NCI-H1417 (cell line): ENCODE measurements around the gene BTF3L4.
"Not testable (repeated sequence)": the region's sequence is repeated elsewhere in the genome, so short reads cannot be mapped to it uniquely, and the experiment has no call there.

ENCODE experiments used
- DNase-seq, 3 experiments: peaks; one replicate each; lab custom pipeline; 2025; lab: John Stamatoyannopoulos, UW

BTF3L4 gene

GRCh38 chr1:52056163-52056936, at the start of gene BTF3L4:
BTF3L4 (plus strand) TSS chr1:52056295; CDS start chr1:52059848, 3,553 bp downstream.
- DNase-seq = peak; percentile 95 to 97 (median 96)

- DNase-seq = no peak
Measured at GRCh38 chr1:52007215-52008002, 48.7 kb upstream of the BTF3L4 start.

- no peak for DNase-seq
Measured at GRCh38 chr1:52008071-52008809, 47.9 kb upstream of the BTF3L4 start.

DNA sequence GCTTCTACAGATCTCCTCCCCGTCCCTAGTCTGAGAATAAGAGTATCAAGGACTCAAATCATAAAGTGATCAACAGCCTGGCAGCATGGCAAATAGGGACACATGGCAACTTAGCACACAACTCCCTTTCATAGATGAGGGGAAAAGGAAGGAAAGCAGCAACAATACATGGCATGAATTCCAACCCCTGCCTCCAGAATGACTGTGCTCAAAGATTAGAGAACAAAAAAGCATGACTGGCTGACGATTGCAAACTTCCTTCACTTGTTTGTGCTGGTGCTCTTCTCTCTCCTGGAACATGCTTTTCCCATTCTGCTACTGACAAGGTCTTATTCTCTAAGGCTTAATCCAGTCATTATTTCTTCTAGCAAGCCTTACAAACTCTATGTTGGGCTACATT, 34.0 kb upstream of the BTF3L4 start:
- no peak for DNase-seq

DNA sequence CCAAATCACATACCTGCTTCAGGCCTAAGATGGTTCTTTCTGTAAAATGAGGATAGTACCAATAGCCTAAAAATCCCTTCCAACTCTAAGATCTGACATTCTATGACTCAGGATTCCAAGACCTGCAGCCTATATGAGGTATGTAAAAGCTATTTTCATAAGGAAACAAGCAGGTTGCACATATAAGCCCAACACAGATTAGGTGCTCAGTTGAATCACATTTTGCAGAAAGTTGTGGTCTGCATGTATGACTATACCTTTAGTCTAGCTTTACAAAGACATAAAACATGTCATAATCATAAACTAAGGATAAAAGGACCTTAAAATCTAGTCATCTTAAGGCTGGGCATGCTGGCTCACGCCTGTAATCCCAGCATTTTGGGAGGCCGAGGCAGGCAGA, 29.8 kb upstream of the BTF3L4 start:
- DNase-seq = no peak

- no peak for DNase-seq
Measured at GRCh38 chr1:52028328-52028727, 27.8 kb upstream of the BTF3L4 start.

GRCh38 chr1:52028839-52029238, 27.3 kb upstream of the BTF3L4 start:
- DNase-seq = not testable (repeated sequence)

DNA sequence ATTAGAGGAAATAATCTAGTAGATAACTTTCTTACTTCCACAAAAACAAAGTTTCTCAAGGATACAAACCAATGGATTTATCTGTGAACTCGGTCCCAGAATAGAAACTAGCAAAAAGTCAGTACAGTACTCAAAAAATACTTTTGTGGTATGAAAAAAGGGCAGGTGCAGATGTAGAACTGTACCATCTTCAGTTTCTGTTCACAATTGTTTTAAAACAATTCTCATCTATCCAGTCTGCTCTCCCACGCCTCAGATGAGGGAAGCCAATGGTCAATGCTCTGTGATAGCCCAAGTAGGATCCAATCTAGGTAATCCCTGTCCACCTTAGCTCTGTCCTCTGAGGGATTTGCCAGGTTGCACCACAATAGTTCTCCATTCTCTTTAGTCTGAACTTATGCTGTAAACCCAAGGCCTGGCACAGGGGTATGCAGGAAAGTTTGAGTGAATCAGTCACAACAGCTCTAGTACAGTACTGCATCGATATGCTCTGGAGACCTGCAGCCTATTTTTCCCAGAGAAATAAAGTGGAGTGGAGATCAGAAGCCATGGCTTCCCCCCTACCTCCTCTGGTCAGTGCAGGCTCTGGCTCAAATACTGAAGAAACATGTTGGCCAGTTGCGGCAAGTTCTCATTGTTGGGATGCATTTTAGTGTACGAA, 23.8 kb upstream of the BTF3L4 start:
- no peak for DNase-seq

- DNase-seq = peak; percentile 38 to 65 (median 64)
Measured at GRCh38 chr1:52032785-52033131, 23.3 kb upstream of the BTF3L4 start.

GRCh38 chr1:52033190-52034049, 22.7 kb upstream of the BTF3L4 start, which contains the start of gene KTI12:
KTI12 (minus strand) TSS chr1:52033810; CDS start chr1:52033761, 49 bp downstream.
- peak; percentile 87 to 96 (median 91) for DNase-seq

DNA sequence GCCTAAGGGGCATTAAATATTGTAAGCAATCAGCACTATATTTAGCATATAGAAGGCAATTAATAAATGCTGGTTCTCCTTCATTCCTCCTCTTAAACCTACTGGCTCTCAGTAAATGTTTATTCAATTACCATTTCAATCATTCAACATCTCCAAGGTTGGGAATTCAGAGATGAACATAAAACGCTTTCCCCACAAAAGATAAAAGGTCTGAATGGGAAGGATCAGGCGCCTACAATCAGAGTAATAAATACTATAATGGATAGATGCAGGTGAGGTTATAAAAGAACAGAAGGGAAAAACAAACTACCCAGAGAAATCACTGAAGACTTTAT, 22.1 kb upstream of the BTF3L4 start:
- DNase-seq = no peak

GRCh38 chr1:52037402-52037814, 18.7 kb upstream of the BTF3L4 start:
- no peak for DNase-seq

GRCh38 chr1:52037909-52038308, 18.2 kb upstream of the BTF3L4 start:
- DNase-seq = no peak

- DNase-seq = no peak
Measured at GRCh38 chr1:52041551-52042185, 14.4 kb upstream of the BTF3L4 start.

DNA sequence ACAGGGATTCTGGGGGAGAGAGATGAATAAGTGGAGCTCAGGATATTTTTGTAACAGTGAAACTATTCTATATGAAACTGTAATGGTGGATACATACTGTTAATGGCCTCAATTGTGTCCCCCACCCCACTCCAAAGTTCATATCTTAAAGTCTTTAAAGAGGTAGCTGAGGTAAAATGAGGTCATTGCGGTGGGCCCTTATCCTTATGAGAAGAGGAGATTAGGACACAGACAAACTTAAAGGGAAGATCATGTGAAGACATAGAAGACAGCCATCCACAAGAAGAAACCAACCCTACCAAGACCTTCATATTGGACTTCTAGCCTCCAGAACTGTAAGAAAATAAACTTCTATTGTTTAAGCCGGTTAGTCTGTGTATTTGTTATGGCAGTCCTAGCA, 10.9 kb upstream of the BTF3L4 start:
- no peak for DNase-seq

DNA sequence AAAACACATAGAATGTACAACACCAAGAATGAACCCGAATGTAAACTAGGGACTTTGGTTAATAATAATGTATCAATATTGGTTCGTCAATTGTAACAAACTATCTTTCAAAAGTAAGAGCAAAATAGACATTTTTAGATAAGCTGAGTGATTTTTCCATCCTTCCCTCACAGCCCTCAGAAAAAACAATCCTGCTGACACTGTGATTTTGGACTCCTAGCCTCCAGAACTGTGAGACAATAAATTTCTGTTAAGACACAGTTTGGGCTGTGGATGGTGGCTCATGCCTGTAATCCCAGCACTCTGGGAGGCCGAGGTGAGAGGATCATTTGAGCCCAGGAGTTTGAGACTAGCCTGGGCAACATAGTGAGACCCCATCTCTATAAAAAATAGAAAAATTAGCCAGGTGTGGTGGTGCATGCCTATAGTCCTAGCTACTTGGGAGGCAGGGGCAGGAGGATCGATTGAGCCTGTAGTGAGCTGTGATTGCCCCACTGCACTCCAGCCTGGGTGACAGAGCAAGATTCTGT, 10.4 kb upstream of the BTF3L4 start:
- DNase-seq = not testable (repeated sequence)

GRCh38 chr1:52049337-52049736, 6.8 kb upstream of the BTF3L4 start:
- DNase-seq = not testable (repeated sequence)

DNA sequence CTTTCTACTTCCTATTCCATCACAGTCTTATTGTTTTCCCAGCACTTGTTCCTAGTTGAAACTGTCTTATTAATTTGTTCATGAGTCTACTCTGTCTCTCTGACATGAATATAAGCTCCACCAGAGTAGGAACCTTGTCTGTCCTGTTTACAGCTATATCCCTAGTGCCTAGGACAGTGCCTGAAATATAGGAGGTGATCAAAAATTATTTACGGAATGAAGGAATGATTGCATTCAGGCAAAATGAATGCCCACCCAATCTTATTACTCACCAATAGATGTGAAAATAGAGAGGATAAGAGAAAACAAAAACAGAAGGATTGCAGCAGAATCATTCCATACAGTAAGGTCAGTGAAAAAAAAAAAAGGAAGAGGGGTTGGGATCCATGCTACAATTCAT, 2.2 kb upstream of the BTF3L4 start:
- no peak for DNase-seq

DNA sequence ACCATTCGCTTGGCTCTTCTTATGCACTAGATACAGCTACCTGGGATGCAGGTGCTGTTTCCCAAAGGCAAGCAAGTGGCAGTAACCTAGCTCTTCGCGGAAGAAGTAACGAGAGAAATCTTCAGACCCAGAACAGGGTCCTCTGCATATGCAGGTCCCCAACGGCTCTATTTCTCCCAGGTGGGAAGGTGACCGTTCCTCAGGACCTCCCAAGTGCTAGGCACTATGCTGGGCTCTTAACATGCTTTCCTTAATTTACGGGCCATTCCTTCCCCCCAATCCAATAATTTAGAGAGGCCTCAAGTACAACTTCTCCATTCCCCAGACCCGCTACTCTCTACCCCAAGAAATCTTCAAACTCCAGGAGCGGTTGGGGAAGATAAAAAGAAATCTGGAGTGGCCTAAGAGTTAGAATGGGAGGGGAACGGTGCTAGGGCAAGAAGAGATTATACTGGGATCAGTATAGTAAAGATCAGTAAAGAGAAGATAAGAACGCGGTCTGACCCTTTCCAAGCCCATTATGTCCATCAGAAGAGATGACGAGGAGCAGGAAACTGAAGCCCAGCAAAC, 1.5 kb upstream of the BTF3L4 start:
- peak in 1 of 3 experiments; percentile 24 for DNase-seq
